Gastrocnemius medialis (tissue), 4 donors: ENCODE results near the gene SLC48A1.

ENCODE experiments used
- CTCF ChIP-seq, 5 experiments: fragments of 450-650 bp in 3 of 5; fragments of 200-600 bp in 2 of 5; sonication (generic) in 2 of 5; IDR thresholded peaks in 4 of 5; conservative IDR thresholded peaks in 1 of 5; 1 replicate in 4 of 5; 2 replicates in 1 of 5; pipeline ENCODE4 v1.5.1; 2016 to 2019; ENCODE audit warnings: antibody characterized with exemption in 5 of 5, mild to moderate bottlenecking in 3 of 5, moderate library complexity in 3 of 5
- POLR2A ChIP-seq, 2 donors: fragments of 450-650 bp; IDR thresholded peaks; one replicate each; pipeline ENCODE4 v1.6.1; 2017; ENCODE audit warnings: antibody characterized with exemption in 2 of 2, mild to moderate bottlenecking in 2 of 2, moderate library complexity in 2 of 2

GRCh38 chr12:47737936-47738594, 35.0 kb upstream of the SLC48A1 start:
- TF ChIP-seq CTCF (IDR thresholded peaks at IDR 0.05 in 4 of 5, conservative IDR thresholded peaks at IDR 0.05 in 1 of 5): no peak
- no peak for TF ChIP-seq POLR2A (IDR thresholded peaks at IDR 0.05)
